A549 treated with AZD2906 at 1 μM for 4 hours (cell line): ENCODE measurements around the gene MRPL18. TPM values are rescaled to one million over a fixed set of nuclear protein-coding genes. Genes with fewer than 3 reads are reported as not detected.

ENCODE experiments used
- total RNA-seq: library from RNA; stranded (reverse); fragments of 200-300 nt; extraction: Qiagen RNA extraction; gene quantifications from 5 replicates; pipeline ENCODE4 v1.2.3, GENCODE V29; 2022

The MRPL18 gene
- total RNA-seq, result 72.2 to 97.1 TPM (median 88.3 TPM) in 5 replicates

GRCh38 chr6:159790149-159790955 lies at the start of gene MRPL18:
Gene MRPL18, plus strand, starts transcription at chr6:159790467. Its CDS starts 121 bp downstream, at chr6:159790588.

GRCh38 chr6:159761873-159762680 lies 28.2 kb upstream of the MRPL18 start, which contains the start of gene ACAT2:
Gene ACAT2, plus strand, starts transcription at chr6:159762045. Its CDS starts 43 bp downstream, at chr6:159762088.

GRCh38 chr6:159789377-159790148 lies 704 bp upstream of the MRPL18 start, which contains the start of gene TCP1:
Gene TCP1, minus strand, starts transcription at chr6:159789602. Its CDS starts 134 bp downstream, at chr6:159789468.

GRCh38 chr6:159800141-159800865 lies 10.0 kb downstream of the MRPL18 start, which contains the start of gene PNLDC1:
Gene PNLDC1, plus strand, starts transcription at chr6:159800276. Its CDS starts 32 bp downstream, at chr6:159800308.

Other genes starting within 250 kb of the MRPL18 start
- 159 to 200 TPM (median 189 TPM) in 5 replicates for gene SOD2, start 97.2 kb upstream of the MRPL18 start, total RNA-seq
- gene WTAP, start 63.0 kb upstream of the MRPL18 start, total RNA-seq, result 64.8 to 70.6 TPM (median 65.7 TPM) in 5 replicates
- gene ACAT2, start 28.4 kb upstream of the MRPL18 start, total RNA-seq, result 25.8 to 29.3 TPM (median 27.5 TPM) in 5 replicates
- 211 to 267 TPM (median 224 TPM) in 5 replicates for gene TCP1, start 865 bp upstream of the MRPL18 start, total RNA-seq
- 0.05 to 0.13 TPM (median 0.05 TPM) in 3 of 5 replicates, not detected in the others for gene PNLDC1, start 9.8 kb downstream of the MRPL18 start, total RNA-seq
- gene MAS1, start 100.5 kb downstream of the MRPL18 start, total RNA-seq, result 0.01 TPM in 1 of 5 replicates, not detected in the others
- gene IGF2R, start 178.6 kb downstream of the MRPL18 start, total RNA-seq, result 28.2 to 35.9 TPM (median 28.3 TPM) in 5 replicates